GM23338 (cell line): Measurements from ENCODE around the gene RSRC1. TPM values are rescaled to one million over a fixed set of nuclear protein-coding genes. Genes with fewer than 3 reads are reported as not detected.

Experiments used
- ATAC-seq: fragments of 200-7000 bp; cut with Tn5 transposase; 3 replicates; pipeline ENCODE4 v1.9.1; 2020
- DNase-seq: peaks from one replicate; pipeline ENCODE4 v3.0.0-alpha.2; 2015; ENCODE audit warnings: low spot score
- H2AFZ ChIP-seq: fragments of 200-600 bp; sonication (generic); 2 replicates; pipeline ENCODE4 v1.8.0; 2016; ENCODE audit warnings: antibody characterized with exemption, mild to moderate bottlenecking, moderate library complexity
- H3F3A ChIP-seq: fragments of 200-600 bp; sonication (generic); replicated peaks from 2 replicates; pipeline ENCODE4 v1.8.0; 2017; ENCODE audit warnings: antibody characterized with exemption, mixed run types, low read depth
- H3K27ac ChIP-seq: fragments of 200-600 bp; sonication (generic); 2 replicates; pipeline ENCODE4 v1.6.1; 2016; ENCODE audit warnings: low read depth
- H3K27me3 ChIP-seq: fragments of 200-600 bp; sonication (generic); 2 replicates; pipeline ENCODE4 v1.8.0; 2016; ENCODE audit warnings: mild to moderate bottlenecking, mixed run types, moderate library complexity; ENCODE audit not compliant: insufficient read depth
- H3K36me3 ChIP-seq: fragments of 200-600 bp; sonication (generic); 2 replicates; pipeline ENCODE4 v1.8.0; 2016; ENCODE audit warnings: mild to moderate bottlenecking; ENCODE audit not compliant: insufficient read depth
- H3K4me1 ChIP-seq: fragments of 200-600 bp; sonication (generic); 2 replicates; pipeline ENCODE4 v1.8.0; 2016; ENCODE audit warnings: mild to moderate bottlenecking, moderate library complexity; ENCODE audit not compliant: insufficient read depth
- H3K4me2 ChIP-seq: fragments of 200-600 bp; sonication (generic); 2 replicates; pipeline ENCODE4 v1.7.1; 2017; ENCODE audit warnings: mixed run types
- H3K4me3 ChIP-seq: fragments of 200-600 bp; sonication (generic); 2 replicates; pipeline ENCODE4 v1.6.1; 2016; ENCODE audit warnings: mixed run types
- H3K79me2 ChIP-seq: fragments of 200-600 bp; sonication (generic); replicated peaks from 2 replicates; pipeline ENCODE4 v1.8.0; 2017; ENCODE audit warnings: mild to moderate bottlenecking; ENCODE audit not compliant: insufficient read depth
- H3K9me2 ChIP-seq: fragments of 200-600 bp; sonication (generic); 2 replicates; pipeline ENCODE4 v1.8.0; 2017; ENCODE audit not compliant: insufficient read depth
- H4K20me1 ChIP-seq: fragments of 200-600 bp; sonication (generic); replicated peaks from 2 replicates; pipeline ENCODE4 v1.8.0; 2017; ENCODE audit warnings: mild to moderate bottlenecking; ENCODE audit not compliant: insufficient read depth
- H3K27ac Mint-ChIP-seq: 2 replicates; pipeline ENCODE4 v1.8.0; 2020; ENCODE audit warnings: inconsistent platforms, mild to moderate bottlenecking, moderate library complexity, mixed read lengths
- H3K27me3 Mint-ChIP-seq: 3 replicates; pipeline ENCODE4 v1.8.0; 2022; ENCODE audit warnings: low read depth, mild to moderate bottlenecking, moderate library complexity, mixed read lengths, inconsistent platforms; ENCODE audit not compliant: insufficient read depth, poor library complexity
- H3K36me3 Mint-ChIP-seq: 3 replicates; pipeline ENCODE4 v1.8.0; 2021; ENCODE audit warnings: low read depth, mild to moderate bottlenecking, inconsistent platforms, moderate library complexity, mixed read lengths
- H3K4me1 Mint-ChIP-seq: 3 replicates; pipeline ENCODE4 v1.8.0; 2020; ENCODE audit warnings: mild to moderate bottlenecking, inconsistent platforms, mixed read lengths
- H3K4me3 Mint-ChIP-seq: 3 replicates; pipeline ENCODE4 v1.8.0; 2021; ENCODE audit warnings: moderate library complexity, mild to moderate bottlenecking, inconsistent platforms, mixed read lengths
- H3K9me3 Mint-ChIP-seq: 3 replicates; pipeline ENCODE4 v1.8.0; 2020; ENCODE audit warnings: moderate library complexity, mild to moderate bottlenecking, inconsistent platforms, mixed read lengths
- CREB1 ChIP-seq: fragments of 250-450 bp; sonication (Bioruptor Pico); IDR thresholded peaks from 2 replicates; pipeline ENCODE4 v1.5.0; 2020; ENCODE audit warnings: low read depth, mild to moderate bottlenecking, moderate library complexity
- EZH2 ChIP-seq: fragments of 200-600 bp; sonication (generic); IDR thresholded peaks from one replicate; pipeline ENCODE4 v1.8.0; 2017; ENCODE audit warnings: antibody characterized with exemption, mild to moderate bottlenecking, low read depth; ENCODE audit not compliant: unreplicated experiment
- EZH2phosphoT487 ChIP-seq: fragments of 200-600 bp; sonication (generic); IDR thresholded peaks from one replicate; pipeline ENCODE4 v1.8.1; 2018; ENCODE audit warnings: antibody characterized with exemption; ENCODE audit not compliant: unreplicated experiment
- JUNB ChIP-seq: IDR thresholded peaks from one replicate; pipeline ENCODE4 v1.6.1; 2016; ENCODE audit warnings: antibody characterized with exemption; ENCODE audit not compliant: unreplicated experiment
- NANOG ChIP-seq: IDR thresholded peaks from 2 replicates; pipeline ENCODE4 v1.6.1; 2016; ENCODE audit warnings: antibody characterized with exemption, borderline replicate concordance
- POLR2AphosphoS5 ChIP-seq: IDR thresholded peaks from 2 replicates; pipeline ENCODE4 v1.6.1; 2016; ENCODE audit warnings: antibody characterized with exemption, low read depth
- STAT1 ChIP-seq: IDR thresholded peaks from one replicate; pipeline ENCODE4 v1.6.1; 2016; ENCODE audit warnings: antibody characterized with exemption; ENCODE audit not compliant: unreplicated experiment
- ZNF114 ChIP-seq: fragments of 250-450 bp; sonication (Bioruptor Pico); IDR thresholded peaks from 2 replicates; pipeline ENCODE4 v1.5.0; 2020; ENCODE audit warnings: mild to moderate bottlenecking, moderate library complexity
- ZNF331 ChIP-seq: fragments of 250-450 bp; sonication (Bioruptor Pico); IDR thresholded peaks from 2 replicates; pipeline ENCODE4 v1.5.0; 2020; ENCODE audit warnings: low read depth, mild to moderate bottlenecking, moderate library complexity
- polyA plus RNA-seq: library from polyadenylated mRNA; unstranded; fragments of >200 nt; fragmentation: Nextera tagmentation; extraction: Ambion mirVana; gene quantifications from 2 replicates; pipeline ENCODE4 v1.2.1, GENCODE V29; 2016
- total RNA-seq: library from RNA; depleted of rRNA; stranded (reverse); fragments of >200 nt; shearing (Covaris generic); gene quantifications from 2 replicates; pipeline ENCODE4 v1.2.3, GENCODE V29; 2014
- TF ChIP-seq, protein P1 (sequence below): fragments of 250-450 bp; sonication (Bioruptor Pico); IDR thresholded peaks from 2 replicates; pipeline ENCODE4 v1.5.0; 2020; ENCODE audit warnings: mild to moderate bottlenecking, moderate library complexity
- TF ChIP-seq, protein P2 (sequence below): IDR thresholded peaks from one replicate; pipeline ENCODE4 v1.6.1; 2018; ENCODE audit warnings: antibody characterized with exemption; ENCODE audit not compliant: unreplicated experiment
- TF ChIP-seq, protein P3 (sequence below): IDR thresholded peaks from 2 replicates; pipeline ENCODE4 v1.6.1; 2016; ENCODE audit warnings: antibody characterized with exemption
- TF ChIP-seq, protein P4 (sequence below), 2 experiments: fragments of 200-600 bp in 1 of 2; sonication (generic) in 1 of 2; conservative IDR thresholded peaks; 2 replicates each; pipeline versions ENCODE4 v1.5.1 to v1.6.1; 2016 to 2017; ENCODE audit warnings: antibody characterized with exemption in 2 of 2, low read depth in 2 of 2, mild to moderate bottlenecking in 2 of 2, moderate library complexity in 1 of 2

RSRC1 gene
- total and polyA plus RNA-seq, 2 experiments from 2014 or later, result 32.5 to 76.8 TPM

DNA sequence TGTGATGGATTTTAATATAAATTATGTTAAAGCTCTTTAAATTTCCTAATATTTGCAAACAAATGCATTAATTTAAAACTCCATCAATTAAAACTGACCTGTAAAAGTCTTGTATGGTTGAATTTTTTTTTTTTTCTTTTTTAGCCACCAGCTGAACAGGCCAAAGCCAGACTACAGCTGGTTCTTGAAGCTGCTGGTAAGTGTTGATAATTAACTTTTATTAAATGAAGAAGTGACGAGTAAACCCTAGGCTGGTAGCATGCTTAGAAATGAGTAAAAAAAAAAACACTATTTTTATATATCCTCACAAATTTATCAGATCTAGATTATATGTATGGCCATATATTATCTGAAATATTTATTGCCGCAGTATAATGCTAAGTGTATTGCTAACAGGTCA lies 244.8 kb downstream of the RSRC1 start:
- Mint-ChIP-seq H3K4me3 (no peak overlapping the region), H3K9me3 (peaks cover 3% of the 10 kb centered on the region; the same call in 1 of the 3 replicates), H3K36me3 (peaks cover 3% of the 10 kb centered on the region; the same call in 1 of the 3 replicates), H3K27ac (no peak overlapping the region), H3K27me3 (no peaks in the 10 kb centered on the region), H3K4me1 (no peaks in the 10 kb centered on the region)
- no peak for DNase-seq
- Histone ChIP-seq H3K27ac (no peak overlapping the region), H2AFZ (no peak overlapping the region), H3K4me1 (no peaks in the 10 kb centered on the region), H3F3A (no peaks in the 10 kb centered on the region), H3K4me2 (no peak overlapping the region), H3K27me3 (no peaks in the 10 kb centered on the region), H3K79me2 (no peaks in the 10 kb centered on the region), H3K36me3 (no peaks in the 10 kb centered on the region), H3K4me3 (no peak overlapping the region), H4K20me1 (no peaks in the 10 kb centered on the region), H3K9me2 (no peaks in the 10 kb centered on the region)
- TF ChIP-seq POLR2AphosphoS5 (no peak), EZH2phosphoT487 (no peak), STAT1 (no peak), ZNF114 (CRISPR knock-in tag) (no peak), JUNB (no peak), CREB1 (no peak), ZNF331 (CRISPR knock-in tag) (no peak), EZH2 (no peak), NANOG (no peak)
- TF ChIP-seq, protein P1, sequence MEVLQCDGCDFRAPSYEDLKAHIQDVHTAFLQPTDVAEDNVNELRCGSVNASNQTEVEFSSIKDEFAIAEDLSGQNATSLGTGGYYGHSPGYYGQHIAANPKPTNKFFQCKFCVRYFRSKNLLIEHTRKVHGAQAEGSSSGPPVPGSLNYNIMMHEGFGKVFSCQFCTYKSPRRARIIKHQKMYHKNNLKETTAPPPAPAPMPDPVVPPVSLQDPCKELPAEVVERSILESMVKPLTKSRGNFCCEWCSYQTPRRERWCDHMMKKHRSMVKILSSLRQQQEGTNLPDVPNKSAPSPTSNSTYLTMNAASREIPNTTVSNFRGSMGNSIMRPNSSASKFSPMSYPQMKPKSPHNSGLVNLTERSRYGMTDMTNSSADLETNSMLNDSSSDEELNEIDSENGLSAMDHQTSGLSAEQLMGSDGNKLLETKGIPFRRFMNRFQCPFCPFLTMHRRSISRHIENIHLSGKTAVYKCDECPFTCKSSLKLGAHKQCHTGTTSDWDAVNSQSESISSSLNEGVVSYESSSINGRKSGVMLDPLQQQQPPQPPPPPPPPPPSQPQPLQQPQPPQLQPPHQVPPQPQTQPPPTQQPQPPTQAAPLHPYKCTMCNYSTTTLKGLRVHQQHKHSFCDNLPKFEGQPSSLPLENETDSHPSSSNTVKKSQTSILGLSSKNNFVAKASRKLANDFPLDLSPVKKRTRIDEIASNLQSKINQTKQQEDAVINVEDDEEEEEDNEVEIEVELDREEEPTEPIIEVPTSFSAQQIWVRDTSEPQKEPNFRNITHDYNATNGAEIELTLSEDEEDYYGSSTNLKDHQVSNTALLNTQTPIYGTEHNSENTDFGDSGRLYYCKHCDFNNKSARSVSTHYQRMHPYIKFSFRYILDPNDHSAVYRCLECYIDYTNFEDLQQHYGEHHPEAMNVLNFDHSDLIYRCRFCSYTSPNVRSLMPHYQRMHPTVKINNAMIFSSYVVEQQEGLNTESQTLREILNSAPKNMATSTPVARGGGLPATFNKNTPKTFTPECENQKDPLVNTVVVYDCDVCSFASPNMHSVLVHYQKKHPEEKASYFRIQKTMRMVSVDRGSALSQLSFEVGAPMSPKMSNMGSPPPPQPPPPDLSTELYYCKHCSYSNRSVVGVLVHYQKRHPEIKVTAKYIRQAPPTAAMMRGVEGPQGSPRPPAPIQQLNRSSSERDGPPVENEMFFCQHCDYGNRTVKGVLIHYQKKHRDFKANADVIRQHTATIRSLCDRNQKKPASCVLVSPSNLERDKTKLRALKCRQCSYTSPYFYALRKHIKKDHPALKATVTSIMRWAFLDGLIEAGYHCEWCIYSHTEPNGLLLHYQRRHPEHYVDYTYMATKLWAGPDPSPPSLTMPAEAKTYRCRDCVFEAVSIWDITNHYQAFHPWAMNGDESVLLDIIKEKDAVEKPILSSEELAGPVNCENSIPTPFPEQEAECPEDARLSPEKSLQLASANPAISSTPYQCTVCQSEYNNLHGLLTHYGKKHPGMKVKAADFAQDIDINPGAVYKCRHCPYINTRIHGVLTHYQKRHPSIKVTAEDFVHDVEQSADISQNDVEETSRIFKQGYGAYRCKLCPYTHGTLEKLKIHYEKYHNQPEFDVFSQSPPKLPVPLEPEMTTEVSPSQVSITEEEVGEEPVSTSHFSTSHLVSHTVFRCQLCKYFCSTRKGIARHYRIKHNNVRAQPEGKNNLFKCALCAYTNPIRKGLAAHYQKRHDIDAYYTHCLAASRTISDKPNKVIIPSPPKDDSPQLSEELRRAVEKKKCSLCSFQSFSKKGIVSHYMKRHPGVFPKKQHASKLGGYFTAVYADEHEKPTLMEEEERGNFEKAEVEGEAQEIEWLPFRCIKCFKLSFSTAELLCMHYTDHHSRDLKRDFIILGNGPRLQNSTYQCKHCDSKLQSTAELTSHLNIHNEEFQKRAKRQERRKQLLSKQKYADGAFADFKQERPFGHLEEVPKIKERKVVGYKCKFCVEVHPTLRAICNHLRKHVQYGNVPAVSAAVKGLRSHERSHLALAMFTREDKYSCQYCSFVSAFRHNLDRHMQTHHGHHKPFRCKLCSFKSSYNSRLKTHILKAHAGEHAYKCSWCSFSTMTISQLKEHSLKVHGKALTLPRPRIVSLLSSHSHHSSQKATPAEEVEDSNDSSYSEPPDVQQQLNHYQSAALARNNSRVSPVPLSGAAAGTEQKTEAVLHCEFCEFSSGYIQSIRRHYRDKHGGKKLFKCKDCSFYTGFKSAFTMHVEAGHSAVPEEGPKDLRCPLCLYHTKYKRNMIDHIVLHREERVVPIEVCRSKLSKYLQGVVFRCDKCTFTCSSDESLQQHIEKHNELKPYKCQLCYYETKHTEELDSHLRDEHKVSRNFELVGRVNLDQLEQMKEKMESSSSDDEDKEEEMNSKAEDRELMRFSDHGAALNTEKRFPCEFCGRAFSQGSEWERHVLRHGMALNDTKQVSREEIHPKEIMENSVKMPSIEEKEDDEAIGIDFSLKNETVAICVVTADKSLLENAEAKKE (CRISPR knock-in tag), result no peak
- TF ChIP-seq, protein P2, sequence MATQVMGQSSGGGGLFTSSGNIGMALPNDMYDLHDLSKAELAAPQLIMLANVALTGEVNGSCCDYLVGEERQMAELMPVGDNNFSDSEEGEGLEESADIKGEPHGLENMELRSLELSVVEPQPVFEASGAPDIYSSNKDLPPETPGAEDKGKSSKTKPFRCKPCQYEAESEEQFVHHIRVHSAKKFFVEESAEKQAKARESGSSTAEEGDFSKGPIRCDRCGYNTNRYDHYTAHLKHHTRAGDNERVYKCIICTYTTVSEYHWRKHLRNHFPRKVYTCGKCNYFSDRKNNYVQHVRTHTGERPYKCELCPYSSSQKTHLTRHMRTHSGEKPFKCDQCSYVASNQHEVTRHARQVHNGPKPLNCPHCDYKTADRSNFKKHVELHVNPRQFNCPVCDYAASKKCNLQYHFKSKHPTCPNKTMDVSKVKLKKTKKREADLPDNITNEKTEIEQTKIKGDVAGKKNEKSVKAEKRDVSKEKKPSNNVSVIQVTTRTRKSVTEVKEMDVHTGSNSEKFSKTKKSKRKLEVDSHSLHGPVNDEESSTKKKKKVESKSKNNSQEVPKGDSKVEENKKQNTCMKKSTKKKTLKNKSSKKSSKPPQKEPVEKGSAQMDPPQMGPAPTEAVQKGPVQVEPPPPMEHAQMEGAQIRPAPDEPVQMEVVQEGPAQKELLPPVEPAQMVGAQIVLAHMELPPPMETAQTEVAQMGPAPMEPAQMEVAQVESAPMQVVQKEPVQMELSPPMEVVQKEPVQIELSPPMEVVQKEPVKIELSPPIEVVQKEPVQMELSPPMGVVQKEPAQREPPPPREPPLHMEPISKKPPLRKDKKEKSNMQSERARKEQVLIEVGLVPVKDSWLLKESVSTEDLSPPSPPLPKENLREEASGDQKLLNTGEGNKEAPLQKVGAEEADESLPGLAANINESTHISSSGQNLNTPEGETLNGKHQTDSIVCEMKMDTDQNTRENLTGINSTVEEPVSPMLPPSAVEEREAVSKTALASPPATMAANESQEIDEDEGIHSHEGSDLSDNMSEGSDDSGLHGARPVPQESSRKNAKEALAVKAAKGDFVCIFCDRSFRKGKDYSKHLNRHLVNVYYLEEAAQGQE, result no peak
- TF ChIP-seq, protein P3, sequence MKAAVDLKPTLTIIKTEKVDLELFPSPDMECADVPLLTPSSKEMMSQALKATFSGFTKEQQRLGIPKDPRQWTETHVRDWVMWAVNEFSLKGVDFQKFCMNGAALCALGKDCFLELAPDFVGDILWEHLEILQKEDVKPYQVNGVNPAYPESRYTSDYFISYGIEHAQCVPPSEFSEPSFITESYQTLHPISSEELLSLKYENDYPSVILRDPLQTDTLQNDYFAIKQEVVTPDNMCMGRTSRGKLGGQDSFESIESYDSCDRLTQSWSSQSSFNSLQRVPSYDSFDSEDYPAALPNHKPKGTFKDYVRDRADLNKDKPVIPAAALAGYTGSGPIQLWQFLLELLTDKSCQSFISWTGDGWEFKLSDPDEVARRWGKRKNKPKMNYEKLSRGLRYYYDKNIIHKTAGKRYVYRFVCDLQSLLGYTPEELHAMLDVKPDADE, result no peak
- TF ChIP-seq, protein P4, sequence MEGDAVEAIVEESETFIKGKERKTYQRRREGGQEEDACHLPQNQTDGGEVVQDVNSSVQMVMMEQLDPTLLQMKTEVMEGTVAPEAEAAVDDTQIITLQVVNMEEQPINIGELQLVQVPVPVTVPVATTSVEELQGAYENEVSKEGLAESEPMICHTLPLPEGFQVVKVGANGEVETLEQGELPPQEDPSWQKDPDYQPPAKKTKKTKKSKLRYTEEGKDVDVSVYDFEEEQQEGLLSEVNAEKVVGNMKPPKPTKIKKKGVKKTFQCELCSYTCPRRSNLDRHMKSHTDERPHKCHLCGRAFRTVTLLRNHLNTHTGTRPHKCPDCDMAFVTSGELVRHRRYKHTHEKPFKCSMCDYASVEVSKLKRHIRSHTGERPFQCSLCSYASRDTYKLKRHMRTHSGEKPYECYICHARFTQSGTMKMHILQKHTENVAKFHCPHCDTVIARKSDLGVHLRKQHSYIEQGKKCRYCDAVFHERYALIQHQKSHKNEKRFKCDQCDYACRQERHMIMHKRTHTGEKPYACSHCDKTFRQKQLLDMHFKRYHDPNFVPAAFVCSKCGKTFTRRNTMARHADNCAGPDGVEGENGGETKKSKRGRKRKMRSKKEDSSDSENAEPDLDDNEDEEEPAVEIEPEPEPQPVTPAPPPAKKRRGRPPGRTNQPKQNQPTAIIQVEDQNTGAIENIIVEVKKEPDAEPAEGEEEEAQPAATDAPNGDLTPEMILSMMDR (conservative IDR thresholded peaks at IDR 0.05; ENCODE audit: low read depth in 2 of 2), result no peak
- ATAC-seq, result no peak
